Ammon's horn (tissue), 1 donor: ENCODE measurements around the gene SS18L1.

Experiments
- DNase-seq: peaks from one replicate; pipeline ENCODE4 v3.0.0-alpha.2; 2016; ENCODE audit warnings: low spot score

Gene SS18L1

GRCh38 chr20:62156254-62156556, 12.6 kb downstream of the SS18L1 start:
- no peak for DNase-seq

GRCh38 chr20:62156592-62157386, 13.2 kb downstream of the SS18L1 start:
- peak; percentile 66 for DNase-seq

DNA sequence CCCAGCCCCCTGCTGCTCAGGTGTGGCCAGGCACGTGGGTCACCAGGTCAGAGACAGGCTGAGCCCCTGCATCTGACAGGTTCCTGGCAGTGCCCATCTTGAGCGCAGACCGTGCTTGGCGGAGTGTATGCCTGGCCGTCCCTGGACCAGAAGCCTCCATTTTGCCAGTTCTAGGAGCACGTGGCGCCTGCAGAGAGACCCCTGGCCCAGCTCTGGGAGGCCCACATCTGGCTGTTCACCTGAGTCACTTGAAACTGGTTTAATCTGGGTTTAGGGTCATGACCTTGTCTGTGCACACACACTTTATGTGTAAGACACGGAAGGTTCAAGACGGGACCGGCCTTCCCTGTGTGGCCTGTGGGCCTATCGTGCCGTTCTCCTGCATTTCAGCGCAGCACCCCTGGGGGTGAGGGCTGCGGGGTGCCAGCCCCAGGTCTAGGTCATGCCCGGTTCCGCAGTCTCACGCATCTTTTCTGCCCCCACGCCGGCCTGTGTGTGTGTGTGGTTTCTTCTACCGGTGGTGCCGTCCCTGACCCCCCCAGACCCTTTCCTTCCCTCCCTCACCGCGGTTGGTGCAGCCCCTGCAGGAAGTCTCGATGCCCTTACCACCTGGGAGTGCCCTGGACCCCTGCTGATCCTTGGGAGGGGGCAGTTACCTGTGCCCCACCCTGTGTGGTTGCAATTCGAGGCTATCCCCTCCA, 14.0 kb downstream of the SS18L1 start:
- DNase-seq: no peak

DNA sequence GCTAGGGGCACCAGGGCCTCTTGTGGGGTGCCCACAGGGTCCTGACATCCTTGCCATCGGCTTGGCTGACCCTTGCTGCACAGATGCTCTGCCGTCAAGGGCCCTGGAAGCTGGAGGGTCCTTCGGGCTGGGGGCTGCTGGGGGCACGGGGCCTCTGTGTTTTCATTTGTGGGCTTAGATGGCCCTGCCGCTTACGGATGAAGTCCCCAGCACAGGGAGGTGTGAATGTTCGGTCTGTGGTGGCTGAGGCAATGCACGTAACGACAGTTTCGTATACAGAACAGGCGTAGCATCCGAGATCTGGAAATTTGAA, 14.5 kb downstream of the SS18L1 start:
- DNase-seq: no peak

DNA sequence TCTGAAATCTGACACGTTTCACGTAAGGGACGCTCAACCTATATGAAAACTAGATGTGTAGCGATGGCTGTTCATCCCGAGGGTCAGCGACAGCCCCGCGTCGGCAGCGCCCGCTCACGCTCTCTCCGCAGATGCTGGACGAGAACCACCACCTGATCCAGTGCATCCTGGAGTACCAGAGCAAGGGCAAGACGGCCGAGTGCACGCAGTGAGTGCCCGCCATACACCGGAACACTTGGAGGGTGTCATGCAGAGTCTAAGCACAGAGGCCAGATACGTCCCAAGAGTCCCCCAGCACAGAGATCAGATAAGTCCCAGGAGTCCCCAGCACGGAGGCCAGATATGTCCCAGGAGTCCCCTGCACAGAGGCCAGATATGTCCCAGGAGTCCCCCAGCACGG, 15.0 kb downstream of the SS18L1 start:
- DNase-seq: no peak

GRCh38 chr20:62159052-62159451, 15.5 kb downstream of the SS18L1 start:
- DNase-seq: no peak

- DNase-seq: no peak
These were observed 16.3 kb downstream of the SS18L1 start for GRCh38 chr20:62159839-62160238.

- no peak for DNase-seq
These were observed 16.7 kb downstream of the SS18L1 start for GRCh38 chr20:62160253-62160652.

- DNase-seq: no peak
These were observed 17.3 kb downstream of the SS18L1 start for GRCh38 chr20:62160876-62161275.

- no peak for DNase-seq
These were observed 17.8 kb downstream of the SS18L1 start for GRCh38 chr20:62161347-62161746.

GRCh38 chr20:62162765-62163484, 19.4 kb downstream of the SS18L1 start:
- no peak for DNase-seq

- DNase-seq: no peak
These were observed 19.9 kb downstream of the SS18L1 start for GRCh38 chr20:62163485-62163865.

GRCh38 chr20:62163986-62164762, 20.6 kb downstream of the SS18L1 start:
- no peak for DNase-seq

GRCh38 chr20:62164879-62165761, 21.6 kb downstream of the SS18L1 start:
- no peak for DNase-seq

- no peak for DNase-seq
These were observed 22.3 kb downstream of the SS18L1 start for GRCh38 chr20:62165762-62166399.

GRCh38 chr20:62167474-62167873, 23.9 kb downstream of the SS18L1 start:
- no peak for DNase-seq

DNA sequence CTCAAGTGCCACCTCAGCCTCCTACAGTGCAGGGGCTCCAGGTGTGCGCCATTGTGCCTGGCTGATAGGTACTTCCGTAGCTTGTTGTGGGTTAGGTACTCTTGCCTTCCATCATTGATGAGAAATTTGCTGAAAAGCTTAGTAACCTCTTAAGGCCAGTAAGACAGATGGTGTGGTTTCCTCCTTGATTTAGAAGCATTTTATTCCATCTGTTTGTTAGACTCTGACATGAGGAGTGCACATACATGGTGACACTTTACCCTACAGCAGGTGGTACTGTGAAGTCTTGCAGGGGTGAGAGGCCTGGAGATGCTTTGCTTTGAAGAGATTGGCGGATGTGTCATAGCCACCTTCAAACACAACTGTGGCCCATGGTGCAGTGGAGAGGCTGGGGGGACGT, 24.5 kb downstream of the SS18L1 start:
- no peak for DNase-seq

- no peak for DNase-seq
These were observed 25.4 kb downstream of the SS18L1 start for GRCh38 chr20:62168890-62169435.

- DNase-seq: no peak
These were observed 27.0 kb downstream of the SS18L1 start for GRCh38 chr20:62170536-62170935.

GRCh38 chr20:62171245-62171644, 27.7 kb downstream of the SS18L1 start:
- DNase-seq: no peak

DNA sequence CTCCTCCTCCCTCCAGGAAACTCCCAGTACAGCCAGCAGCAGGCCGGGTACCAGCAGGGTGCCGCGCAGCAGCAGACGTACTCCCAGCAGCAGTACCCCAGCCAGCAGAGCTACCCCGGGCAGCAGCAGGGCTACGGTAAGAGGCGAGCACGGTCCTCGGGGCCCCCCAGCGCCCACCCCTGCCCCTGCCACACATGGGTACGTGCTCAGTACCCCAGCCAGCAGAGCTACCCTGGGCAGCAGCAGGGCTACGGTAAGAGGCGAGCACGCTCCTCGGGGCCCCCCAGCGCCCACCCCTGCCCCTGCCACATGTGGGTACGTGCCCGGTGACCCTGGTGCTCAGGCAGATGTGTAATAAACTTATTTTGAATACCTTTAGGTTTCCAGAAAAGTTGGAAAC, 29.1 kb downstream of the SS18L1 start:
- DNase-seq: no peak
